GM21447 (cell line): ENCODE results near the gene INSR.
"Not testable (repeated sequence)": the region's sequence is repeated elsewhere in the genome, so short reads cannot be mapped to it uniquely, and the experiment has no call there.

ENCODE experiments used
- ATAC-seq: cut with Tn5 transposase; IDR thresholded peaks from one replicate; pipeline ENCODE4 v1.9.1; 2021; ENCODE audit not compliant: unreplicated experiment

INSR gene

GRCh38 chr19:7104747-7105447, 189.3 kb downstream of the INSR start:
- no peak for ATAC-seq

- ATAC-seq, result no peak
Observed at GRCh38 chr19:7101498-7102253, 192.5 kb downstream of the INSR start.

GRCh38 chr19:7099597-7099921, 194.7 kb downstream of the INSR start:
- ATAC-seq, result peak; percentile 64

GRCh38 chr19:7098701-7099596, 195.3 kb downstream of the INSR start:
- peak; percentile 68 for ATAC-seq

- no peak for ATAC-seq
Observed at GRCh38 chr19:7098096-7098495, 196.1 kb downstream of the INSR start.

GRCh38 chr19:7088999-7089398, 205.2 kb downstream of the INSR start:
- no peak for ATAC-seq

GRCh38 chr19:7083076-7083956, 210.9 kb downstream of the INSR start:
- ATAC-seq, result no peak

- no peak for ATAC-seq
Observed at GRCh38 chr19:7078008-7078407, 216.2 kb downstream of the INSR start.

GRCh38 chr19:7076151-7076550, 218.1 kb downstream of the INSR start:
- ATAC-seq, result no peak

GRCh38 chr19:7074705-7075282, 219.4 kb downstream of the INSR start:
- ATAC-seq, result no peak

- no peak for ATAC-seq
Observed at GRCh38 chr19:7072541-7072940, 221.7 kb downstream of the INSR start.

GRCh38 chr19:7069904-7070226, 224.3 kb downstream of the INSR start:
- peak; percentile 10 for ATAC-seq

GRCh38 chr19:7069042-7069903, 224.9 kb downstream of the INSR start, which contains the start of gene ZNF557:
TSS of gene ZNF557 (plus strand) at chr19:7069703. CDS start at chr19:7075075, 5,372 bp downstream.
- ATAC-seq, result peak; percentile 92

- ATAC-seq, result no peak
Observed at GRCh38 chr19:7068599-7068998, 225.6 kb downstream of the INSR start.

GRCh38 chr19:7067716-7068115, 226.5 kb downstream of the INSR start:
- no peak for ATAC-seq

- ATAC-seq, result not testable (repeated sequence)
Observed at GRCh38 chr19:7067122-7067521, 227.1 kb downstream of the INSR start.

GRCh38 chr19:7063764-7064418, 230.3 kb downstream of the INSR start:
- no peak for ATAC-seq

GRCh38 chr19:7063339-7063738, 230.9 kb downstream of the INSR start:
- no peak for ATAC-seq
